GM19238 (cell line): Measurements from ENCODE around the gene EXOC3.
"Not testable (repeated sequence)": the region's sequence is repeated elsewhere in the genome, so short reads cannot be mapped to it uniquely, and the experiment has no call there.

Experiments
- DNase-seq: peaks from one replicate; pipeline ENCODE4 v3.0.0; 2011; ENCODE audit warnings: low spot score; ENCODE audit not compliant: insufficient read length

The EXOC3 gene

GRCh38 chr5:442335-443238 lies at the start of gene EXOC3:
Gene EXOC3 (plus strand): TSS chr5:443176. CDS start chr5:446206, 3,030 bp downstream.
- DNase-seq = peak; percentile 98

GRCh38 chr5:393846-394275 lies 49.1 kb upstream of the EXOC3 start:
- no peak for DNase-seq

DNA sequence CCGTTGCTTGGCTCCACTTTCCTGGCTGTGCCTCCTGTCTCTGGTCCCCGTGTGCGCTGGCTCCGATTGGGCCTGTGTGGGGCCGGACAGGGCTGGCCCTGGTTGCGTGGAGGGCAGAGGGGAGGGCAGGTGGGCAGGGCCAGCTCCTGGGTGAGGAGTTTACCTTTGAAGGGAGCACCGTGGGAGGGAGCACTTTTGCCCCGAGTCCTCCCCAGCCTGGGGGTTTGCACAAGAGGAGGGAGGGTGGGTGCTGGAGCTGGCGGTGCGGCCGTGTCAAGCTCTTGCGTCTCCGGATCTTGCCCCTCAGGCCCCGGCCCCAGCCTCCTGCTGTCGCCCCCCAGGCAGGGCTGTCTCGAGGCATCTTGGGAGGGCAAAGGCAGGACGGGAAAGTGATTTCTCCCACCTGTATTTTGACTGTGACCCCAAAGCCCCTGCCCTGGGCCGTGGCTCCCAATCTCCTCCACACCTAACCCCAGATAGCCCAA lies 48.3 kb upstream of the EXOC3 start:
- no peak for DNase-seq

- no peak for DNase-seq
Observed at GRCh38 chr5:395156-395920, 47.6 kb upstream of the EXOC3 start.

- DNase-seq = no peak
Observed at GRCh38 chr5:395921-396530, 47.0 kb upstream of the EXOC3 start.

DNA sequence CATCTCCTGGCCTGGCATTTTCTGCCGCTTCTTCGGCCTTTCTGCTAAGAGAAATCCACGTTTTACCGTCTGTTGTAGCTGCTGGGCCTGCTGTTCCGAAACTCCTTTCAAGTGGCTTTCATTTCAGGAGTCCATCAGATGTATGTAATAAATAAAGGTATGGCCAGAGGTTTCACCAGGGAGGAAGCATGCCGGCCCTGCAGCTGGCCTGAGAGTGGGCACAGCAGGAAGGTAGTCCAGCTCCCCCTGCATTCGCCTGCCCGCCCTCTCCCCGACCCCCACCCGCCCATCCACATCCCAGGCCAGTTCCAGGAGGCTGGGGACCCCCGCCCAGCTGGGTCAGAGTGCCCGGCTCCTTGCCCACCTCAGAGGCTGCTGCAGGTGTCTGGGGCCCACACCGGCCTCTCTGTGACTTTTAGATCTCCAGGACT lies 46.4 kb upstream of the EXOC3 start:
- no peak for DNase-seq

GRCh38 chr5:398141-398474 lies 44.9 kb upstream of the EXOC3 start:
- DNase-seq = not testable (repeated sequence)

- DNase-seq = no peak
Observed at GRCh38 chr5:398475-399295, 44.3 kb upstream of the EXOC3 start.

- DNase-seq = peak; percentile 75
Observed at GRCh38 chr5:399296-400281, 43.4 kb upstream of the EXOC3 start.

GRCh38 chr5:400282-401145 lies 42.5 kb upstream of the EXOC3 start:
- no peak for DNase-seq

GRCh38 chr5:401146-402034 lies 41.6 kb upstream of the EXOC3 start:
- DNase-seq = no peak

DNA sequence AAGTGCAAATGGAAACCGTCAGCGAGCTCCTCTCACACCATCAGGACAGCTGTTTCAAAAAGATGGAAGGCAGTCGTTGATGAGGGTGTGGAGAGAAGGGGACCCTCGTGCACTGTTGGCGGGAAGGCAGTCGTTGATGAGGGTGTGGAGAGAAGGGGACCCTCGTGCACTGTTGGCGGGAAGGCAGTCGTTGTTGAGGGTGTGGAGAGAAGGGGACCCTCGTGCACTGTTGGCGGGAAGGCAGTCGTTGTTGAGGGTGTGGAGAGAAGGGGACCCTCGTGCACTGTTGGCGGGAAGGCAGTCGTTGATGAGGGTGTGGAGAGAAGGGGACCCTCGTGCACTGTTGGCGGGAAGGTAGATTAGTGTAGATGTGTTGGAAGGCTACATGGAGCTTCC lies 40.8 kb upstream of the EXOC3 start:
- not testable (repeated sequence) for DNase-seq

GRCh38 chr5:402615-403359 lies 40.2 kb upstream of the EXOC3 start:
- peak; percentile 50 for DNase-seq

GRCh38 chr5:403995-404394 lies 39.0 kb upstream of the EXOC3 start:
- DNase-seq = no peak

DNA sequence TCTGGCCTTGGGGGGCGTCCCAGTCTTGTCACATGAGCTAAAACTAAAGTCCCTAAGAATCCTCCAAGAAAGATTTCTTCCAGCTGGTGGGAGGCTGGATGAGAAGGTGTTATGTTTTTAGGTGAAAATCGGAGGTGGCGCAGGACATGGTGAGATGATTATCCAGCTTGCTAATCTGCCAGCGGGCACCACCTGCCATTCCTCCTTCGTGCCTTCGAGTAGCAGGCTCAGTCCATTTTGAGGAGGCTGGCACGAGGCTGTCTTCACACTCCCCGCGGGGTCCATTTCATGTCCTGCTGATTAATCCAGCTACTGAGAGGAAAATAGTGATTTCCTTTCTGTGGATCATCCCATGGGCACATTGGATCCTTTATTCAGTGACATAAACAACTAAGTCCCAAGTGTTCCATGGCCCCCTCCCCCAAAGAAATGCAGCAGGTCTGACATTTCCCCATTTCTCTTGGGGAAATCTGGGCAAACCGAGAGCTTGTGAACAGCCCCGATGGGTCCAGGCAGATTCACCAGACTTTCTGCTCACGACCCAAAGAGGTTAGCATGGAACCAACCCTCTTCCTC lies 38.2 kb upstream of the EXOC3 start:
- DNase-seq = no peak

- DNase-seq = no peak
Observed at GRCh38 chr5:405421-405820, 37.6 kb upstream of the EXOC3 start.

DNA sequence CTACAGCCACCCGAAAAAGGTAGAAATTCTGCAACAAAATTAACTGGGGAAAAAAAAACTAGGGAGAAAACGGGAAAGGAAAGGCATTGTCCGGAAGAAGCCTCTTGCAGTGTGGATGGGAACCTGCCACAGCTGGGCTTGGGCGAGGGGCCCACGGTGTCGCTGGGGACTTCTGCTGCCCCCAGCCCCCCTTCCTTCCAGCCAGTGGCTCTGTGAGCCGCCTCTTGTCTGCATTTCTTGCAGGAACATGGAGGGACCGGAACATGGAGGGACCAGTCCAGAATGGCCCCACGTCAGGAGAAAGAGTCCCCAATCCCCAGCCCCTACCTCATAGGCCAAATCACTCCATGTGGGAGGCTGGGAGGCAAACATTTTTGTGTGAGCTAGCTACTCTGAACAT lies 36.9 kb upstream of the EXOC3 start:
- DNase-seq = no peak
